Measurements from ENCODE around the gene IL1RAP.

The IL1RAP gene

GRCh38 chr3:190496859-190497258 lies 17.0 kb upstream of the IL1RAP start:
- Histone ChIP-seq H3K4me2 (ENCODE audit: low read depth, low read length, poor library complexity, severe bottlenecking) (no peak overlapping the region), H3K27me3 (ENCODE audit: low read length) (no peaks in the 10 kb centered on the region), H3K36me3 (ENCODE audit: low read length) (no peaks in the 10 kb centered on the region), H4K20me1 (ENCODE audit: low read depth, low read length) (no peaks in the 10 kb centered on the region), H3K9me3 (ENCODE audit: insufficient read depth, low read length) (no peaks in the 10 kb centered on the region), H3K4me3 (ENCODE audit: insufficient read depth, low read length, poor library complexity, severe bottlenecking) (no peak overlapping the region), H3K27ac (ENCODE audit: low read depth, low read length) (no peak overlapping the region), H3F3A (ENCODE audit: insufficient read depth) (no peaks in the 10 kb centered on the region), H3K79me2 (ENCODE audit: insufficient read depth, low read length) (no peaks in the 10 kb centered on the region), H3K9ac (ENCODE audit: low read length) (no peak overlapping the region), H2AFZ (ENCODE audit: low read depth, low read length, severe bottlenecking) (no peak overlapping the region), H3K9me2 (replicated peaks; ENCODE audit: insufficient read depth, low read length) (no peaks in the 10 kb centered on the region)
- no peak for TF ChIP-seq EZH2phosphoT487 (conservative IDR thresholded peaks at IDR 0.05; ENCODE audit: low read length)
- no peak for TF ChIP-seq CTCF (IDR thresholded peaks at IDR 0.05; ENCODE audit: insufficient read depth, low read length, poor library complexity, severe bottlenecking)

- H3K9ac ChIP-seq (ENCODE audit: low read length): no peak overlapping the region
- no peak overlapping the region for H3K4me3 ChIP-seq (ENCODE audit: insufficient read depth, low read length, poor library complexity, severe bottlenecking)
- no peaks in the 10 kb centered on the region for H3F3A ChIP-seq (ENCODE audit: insufficient read depth)
- no peaks in the 10 kb centered on the region for H3K79me2 ChIP-seq (ENCODE audit: insufficient read depth, low read length)
- no peaks in the 10 kb centered on the region for H4K20me1 ChIP-seq (ENCODE audit: low read depth, low read length)
- H3K36me3 ChIP-seq (ENCODE audit: low read length): no peaks in the 10 kb centered on the region
- no peak overlapping the region for H2AFZ ChIP-seq (ENCODE audit: low read depth, low read length, severe bottlenecking)
- no peaks in the 10 kb centered on the region for H3K9me3 ChIP-seq (ENCODE audit: insufficient read depth, low read length)
- no peaks in the 10 kb centered on the region for H3K9me2 ChIP-seq (replicated peaks; ENCODE audit: insufficient read depth, low read length)
- no peaks in the 10 kb centered on the region for H3K27me3 ChIP-seq (ENCODE audit: low read length)
- H3K27ac ChIP-seq (ENCODE audit: low read depth, low read length): no peak overlapping the region
- no peak overlapping the region for H3K4me2 ChIP-seq (ENCODE audit: low read depth, low read length, poor library complexity, severe bottlenecking)
- TF ChIP-seq EZH2phosphoT487 (conservative IDR thresholded peaks at IDR 0.05; ENCODE audit: low read length): no peak
- no peak for TF ChIP-seq CTCF (IDR thresholded peaks at IDR 0.05; ENCODE audit: insufficient read depth, low read length, poor library complexity, severe bottlenecking)
Observed at GRCh38 chr3:190497811-190498210, 16.1 kb upstream of the IL1RAP start.

- no peaks in the 10 kb centered on the region for H3K9me3 ChIP-seq (ENCODE audit: insufficient read depth, low read length)
Observed at GRCh38 chr3:190498293-190498692, 15.6 kb upstream of the IL1RAP start.

More at GRCh38 chr3:190498293-190498692, 15.6 kb upstream of the IL1RAP start:
- TF ChIP-seq EZH2phosphoT487 (conservative IDR thresholded peaks at IDR 0.05; ENCODE audit: low read length) (no peak), CTCF (IDR thresholded peaks at IDR 0.05; ENCODE audit: insufficient read depth, low read length, poor library complexity, severe bottlenecking) (no peak)
- Histone ChIP-seq H2AFZ (ENCODE audit: low read depth, low read length, severe bottlenecking) (no peak overlapping the region), H3K9ac (ENCODE audit: low read length) (no peak overlapping the region), H3K79me2 (ENCODE audit: insufficient read depth, low read length) (no peaks in the 10 kb centered on the region), H3K36me3 (ENCODE audit: low read length) (no peaks in the 10 kb centered on the region), H3K9me2 (replicated peaks; ENCODE audit: insufficient read depth, low read length) (no peaks in the 10 kb centered on the region), H3K27me3 (ENCODE audit: low read length) (no peaks in the 10 kb centered on the region), H3K4me3 (ENCODE audit: insufficient read depth, low read length, poor library complexity, severe bottlenecking) (no peak overlapping the region), H3F3A (ENCODE audit: insufficient read depth) (no peaks in the 10 kb centered on the region), H3K4me2 (ENCODE audit: low read depth, low read length, poor library complexity, severe bottlenecking) (no peak overlapping the region), H4K20me1 (ENCODE audit: low read depth, low read length) (no peaks in the 10 kb centered on the region), H3K27ac (ENCODE audit: low read depth, low read length) (no peak overlapping the region)
